Activated T-cell treated with anti-CD3 and anti-CD28 coated beads, Interleukin-2, amount 50 U/mL, for 4 hours (primary cell): ENCODE results near the gene THBD. TPM values are rescaled to one million over a fixed set of nuclear protein-coding genes. Genes with fewer than 3 reads are reported as not detected.
"Not testable (repeated sequence)": the region's sequence is repeated elsewhere in the genome, so short reads cannot be mapped to it uniquely, and the experiment has no call there.

Source experiments
- ATAC-seq, 2 donors: fragments of 200-7000 bp; cut with Tn5 transposase; one replicate each; pipeline ENCODE4 v1.10.0; 2021
- DNase-seq: peaks from one replicate; pipeline ENCODE4 v3.0.0-alpha.2; 2020
- H3K27me3 Mint-ChIP-seq: one replicate; pipeline ENCODE4 v1.8.0; 2021; ENCODE audit warnings: low read depth, mixed read lengths
- H3K36me3 Mint-ChIP-seq: one replicate; pipeline ENCODE4 v1.8.0; 2022; ENCODE audit warnings: mixed read lengths; ENCODE audit not compliant: insufficient read depth
- H3K4me1 Mint-ChIP-seq: one replicate; pipeline ENCODE4 v1.8.0; 2021; ENCODE audit warnings: low read depth, mixed read lengths
- H3K4me3 Mint-ChIP-seq: one replicate; pipeline ENCODE4 v1.8.0; 2021; ENCODE audit warnings: mild to moderate bottlenecking, moderate library complexity, mixed read lengths
- H3K9me3 Mint-ChIP-seq: one replicate; pipeline ENCODE4 v1.8.0; 2021; ENCODE audit warnings: mixed read lengths
- total RNA-seq, 3 donors: library from RNA; stranded (reverse); gene quantifications; one replicate each; pipeline ENCODE4 v1.2.1, GENCODE V29; 2021

Gene THBD
- total RNA-seq, 3 donors from 2014 or later, result 0.05 to 0.08 TPM; not detected in 1

- H3K4me1 Mint-ChIP-seq, H3K4me3 Mint-ChIP-seq, DNase-seq, H3K36me3 Mint-ChIP-seq, H3K9me3 Mint-ChIP-seq, ATAC-seq, H3K27me3 Mint-ChIP-seq: not testable (repeated sequence)
Measured at GRCh38 chr20:23025503-23025902, 24.0 kb downstream of the THBD start.

- DNase-seq, result no peak
- H3K9me3 Mint-ChIP-seq, result no peaks in the 10 kb centered on the region
- no peaks in the 10 kb centered on the region for H3K4me1 Mint-ChIP-seq
- H3K4me3 Mint-ChIP-seq, result no peak overlapping the region
- no peaks in the 10 kb centered on the region for H3K36me3 Mint-ChIP-seq
- no peaks in the 10 kb centered on the region for H3K27me3 Mint-ChIP-seq
- no peak for ATAC-seq
Measured at GRCh38 chr20:23024701-23025100, 24.8 kb downstream of the THBD start.

- Mint-ChIP-seq H3K27me3 (peaks cover 2% of the 10 kb centered on the region), H3K4me3 (no peak overlapping the region), H3K4me1 (no peaks in the 10 kb centered on the region), H3K9me3 (no peaks in the 10 kb centered on the region), H3K36me3 (no peaks in the 10 kb centered on the region)
- DNase-seq (no peak), ATAC-seq (no peak)
Measured at GRCh38 chr20:23023621-23024177, 25.8 kb downstream of the THBD start.

- Mint-ChIP-seq H3K4me1 (no peaks in the 10 kb centered on the region), H3K27me3 (peaks cover 2% of the 10 kb centered on the region), H3K36me3 (no peaks in the 10 kb centered on the region), H3K4me3 (no peak overlapping the region), H3K9me3 (no peaks in the 10 kb centered on the region)
- DNase-seq, result no peak
- no peak for ATAC-seq
Measured at GRCh38 chr20:23022849-23023248, 26.6 kb downstream of the THBD start.

GRCh38 chr20:23021951-23022350 lies 27.5 kb downstream of the THBD start:
- ATAC-seq, result no peak
- peaks cover 2% of the 10 kb centered on the region for H3K27me3 Mint-ChIP-seq
- H3K4me1 Mint-ChIP-seq, result no peaks in the 10 kb centered on the region
- no peaks in the 10 kb centered on the region for H3K9me3 Mint-ChIP-seq
- no peak overlapping the region for H3K4me3 Mint-ChIP-seq
- no peak for DNase-seq
- no peaks in the 10 kb centered on the region for H3K36me3 Mint-ChIP-seq

- no peaks in the 10 kb centered on the region for H3K9me3 Mint-ChIP-seq
- H3K27me3 Mint-ChIP-seq, result peaks cover 2% of the 10 kb centered on the region
- H3K36me3 Mint-ChIP-seq, result no peaks in the 10 kb centered on the region
- H3K4me1 Mint-ChIP-seq, result no peaks in the 10 kb centered on the region
- ATAC-seq (no peak), DNase-seq (no peak)
- H3K4me3 Mint-ChIP-seq, result no peak overlapping the region
Measured at GRCh38 chr20:23021541-23021940, 27.9 kb downstream of the THBD start.

GRCh38 chr20:23020230-23021018 lies 29.0 kb downstream of the THBD start:
- no peak overlapping the region for H3K4me3 Mint-ChIP-seq
- no peaks in the 10 kb centered on the region for H3K4me1 Mint-ChIP-seq
- no peaks in the 10 kb centered on the region for H3K36me3 Mint-ChIP-seq
- DNase-seq, result no peak
- no peaks in the 10 kb centered on the region for H3K9me3 Mint-ChIP-seq
- no peak for ATAC-seq
- H3K27me3 Mint-ChIP-seq, result peaks cover 2% of the 10 kb centered on the region

- H3K9me3 Mint-ChIP-seq, result no peaks in the 10 kb centered on the region
- H3K4me3 Mint-ChIP-seq, result no peak overlapping the region
- no peak for ATAC-seq
- no peaks in the 10 kb centered on the region for H3K36me3 Mint-ChIP-seq
- no peak for DNase-seq
- no peaks in the 10 kb centered on the region for H3K4me1 Mint-ChIP-seq
- H3K27me3 Mint-ChIP-seq, result peaks cover 2% of the 10 kb centered on the region
Measured at GRCh38 chr20:23019403-23019802, 30.1 kb downstream of the THBD start.

GRCh38 chr20:23018941-23019340 lies 30.5 kb downstream of the THBD start:
- no peaks in the 10 kb centered on the region for H3K9me3 Mint-ChIP-seq
- ATAC-seq, result no peak
- DNase-seq, result no peak
- no peaks in the 10 kb centered on the region for H3K4me1 Mint-ChIP-seq
- H3K4me3 Mint-ChIP-seq, result no peak overlapping the region
- peaks cover 2% of the 10 kb centered on the region for H3K27me3 Mint-ChIP-seq
- no peaks in the 10 kb centered on the region for H3K36me3 Mint-ChIP-seq

GRCh38 chr20:23018432-23018831 lies 31.0 kb downstream of the THBD start:
- Mint-ChIP-seq H3K4me1 (no peaks in the 10 kb centered on the region), H3K4me3 (no peak overlapping the region), H3K27me3 (peaks cover 2% of the 10 kb centered on the region), H3K9me3 (no peaks in the 10 kb centered on the region), H3K36me3 (no peaks in the 10 kb centered on the region)
- DNase-seq, result no peak
- no peak for ATAC-seq

- ATAC-seq, result no peak
- Mint-ChIP-seq H3K9me3 (no peaks in the 10 kb centered on the region), H3K36me3 (no peaks in the 10 kb centered on the region), H3K4me1 (no peaks in the 10 kb centered on the region), H3K4me3 (no peak overlapping the region), H3K27me3 (peaks cover 2% of the 10 kb centered on the region)
- DNase-seq, result no peak
Measured at GRCh38 chr20:23017516-23017915, 32.0 kb downstream of the THBD start.

- no peaks in the 10 kb centered on the region for H3K36me3 Mint-ChIP-seq
- no peaks in the 10 kb centered on the region for H3K4me1 Mint-ChIP-seq
- no peak overlapping the region for H3K4me3 Mint-ChIP-seq
- DNase-seq (no peak), ATAC-seq (no peak)
- H3K9me3 Mint-ChIP-seq, result no peaks in the 10 kb centered on the region
- no peaks in the 10 kb centered on the region for H3K27me3 Mint-ChIP-seq
Measured at GRCh38 chr20:23013429-23013828, 36.0 kb downstream of the THBD start.

- ATAC-seq (no peak), DNase-seq (no peak)
- H3K4me1 Mint-ChIP-seq, result no peaks in the 10 kb centered on the region
- H3K27me3 Mint-ChIP-seq, result no peaks in the 10 kb centered on the region
- H3K36me3 Mint-ChIP-seq, result no peaks in the 10 kb centered on the region
- no peak overlapping the region for H3K4me3 Mint-ChIP-seq
- no peaks in the 10 kb centered on the region for H3K9me3 Mint-ChIP-seq
Measured at GRCh38 chr20:23011008-23011721, 38.3 kb downstream of the THBD start.

GRCh38 chr20:23010096-23010495 lies 39.4 kb downstream of the THBD start:
- Mint-ChIP-seq H3K9me3 (no peaks in the 10 kb centered on the region), H3K4me1 (no peaks in the 10 kb centered on the region), H3K4me3 (no peak overlapping the region), H3K27me3 (no peaks in the 10 kb centered on the region), H3K36me3 (no peaks in the 10 kb centered on the region)
- DNase-seq (no peak), ATAC-seq (no peak)

- no peaks in the 10 kb centered on the region for H3K36me3 Mint-ChIP-seq
- H3K4me3 Mint-ChIP-seq, result no peak overlapping the region
- no peaks in the 10 kb centered on the region for H3K27me3 Mint-ChIP-seq
- DNase-seq (no peak), ATAC-seq (no peak)
- H3K4me1 Mint-ChIP-seq, result no peaks in the 10 kb centered on the region
- H3K9me3 Mint-ChIP-seq, result no peaks in the 10 kb centered on the region
Measured at GRCh38 chr20:23009636-23010035, 39.8 kb downstream of the THBD start.
